T-helper 2 cell treated with Interferon-gamma antibody and Interleukin-4, amounts not matched to agents 100 ng/mL and 5 ng/mL, for 36 hours (primary cell): Measurements from ENCODE around the gene COQ9. TPM values are rescaled to one million over a fixed set of nuclear protein-coding genes. Genes with fewer than 3 reads are reported as not detected.
"Not testable (repeated sequence)": the region's sequence is repeated elsewhere in the genome, so short reads cannot be mapped to it uniquely, and the experiment has no call there.

ENCODE experiments used
- intact Hi-C: fragments of 100-400 bp; cut with micrococcal nuclease; formaldehyde crosslinking; loops from one replicate; pipeline ENCODE4 v1.15.1; 2023
- total RNA-seq: library from RNA; stranded (reverse); gene quantifications from 2 replicates; pipeline ENCODE4 v1.2.3, GENCODE V29; 2022

COQ9 gene
- total RNA-seq, 1 donor from 2014 or later, result 39.7 TPM

- intact Hi-C loops, result no loop called here
These were observed 20.9 kb upstream of the COQ9 start for GRCh38 chr16:57426356-57426755.

- intact Hi-C loops, result no loop called here
These were observed 20.0 kb upstream of the COQ9 start for GRCh38 chr16:57427307-57427706.

GRCh38 chr16:57427824-57428223 is 19.5 kb upstream of the COQ9 start:
- intact Hi-C loops, result no loop called here

GRCh38 chr16:57430955-57431354 is 16.3 kb upstream of the COQ9 start:
- intact Hi-C loops, result no loop called here

GRCh38 chr16:57432505-57432904 is 14.8 kb upstream of the COQ9 start:
- intact Hi-C loops, result no loop called here

- intact Hi-C loops, result no loop called here
These were observed 14.3 kb upstream of the COQ9 start for GRCh38 chr16:57432989-57433388.

GRCh38 chr16:57434003-57434402 is 13.3 kb upstream of the COQ9 start:
- intact Hi-C loops, result no loop called here

GRCh38 chr16:57435838-57436237 is 11.4 kb upstream of the COQ9 start:
- intact Hi-C loops, result no loop called here

GRCh38 chr16:57439947-57440346 is 7.3 kb upstream of the COQ9 start:
- intact Hi-C loops, result not testable (repeated sequence)

- intact Hi-C loops, result not testable (repeated sequence)
These were observed 6.7 kb upstream of the COQ9 start for GRCh38 chr16:57440551-57440950.

- intact Hi-C loops, result no loop called here
These were observed 2.6 kb upstream of the COQ9 start for GRCh38 chr16:57444711-57445110.

- intact Hi-C loops, result no loop called here
These were observed 1.8 kb upstream of the COQ9 start for GRCh38 chr16:57445510-57445909.

GRCh38 chr16:57446531-57447185 is 621 bp upstream of the COQ9 start:
- intact Hi-C loops, result loop anchor here (1.0 kb wide), 2 partner anchors 16 to 146 kb away; partner anchors contain the start of gene POLR2C

GRCh38 chr16:57452021-57452420 is 4.7 kb downstream of the COQ9 start:
- intact Hi-C loops, result no loop called here

- intact Hi-C loops, result loop anchor here (1.0 kb wide), 3 partner anchors 15 to 162 kb away; partner anchors contain the start of genes CIAPIN1 and COQ9
These were observed 15.1 kb downstream of the COQ9 start, which contains the start of gene POLR2C for GRCh38 chr16:57462209-57462977. Gene POLR2C (plus strand): TSS chr16:57462679. CDS start chr16:57462725, 46 bp downstream.

GRCh38 chr16:57462978-57463362 is 15.7 kb downstream of the COQ9 start:
- intact Hi-C loops, result loop anchor here (1.0 kb wide), 3 partner anchors 16 to 163 kb away; partner anchors contain the start of genes CIAPIN1 and COQ9

GRCh38 chr16:57464523-57464922 is 17.2 kb downstream of the COQ9 start:
- intact Hi-C loops, result no loop called here

- intact Hi-C loops, result no loop called here
These were observed 21.1 kb downstream of the COQ9 start for GRCh38 chr16:57468346-57468745.

- intact Hi-C loops, result no loop called here
These were observed 21.8 kb downstream of the COQ9 start for GRCh38 chr16:57469046-57469445.

- intact Hi-C loops, result no loop called here
These were observed 22.7 kb downstream of the COQ9 start for GRCh38 chr16:57469917-57470470.

- intact Hi-C loops, result no loop called here
These were observed 23.4 kb downstream of the COQ9 start for GRCh38 chr16:57470711-57471110.

- intact Hi-C loops, result no loop called here
These were observed 23.9 kb downstream of the COQ9 start for GRCh38 chr16:57471209-57471608.
